K562 (cell line): ENCODE data around the gene LMO7. TPM values are rescaled to one million over a fixed set of nuclear protein-coding genes. Genes with fewer than 3 reads are reported as not detected.

Experiments used
- ATAC-seq: fragments of 200-7000 bp; cut with Tn5 transposase; 3 replicates; pipeline ENCODE4 v1.9.1; 2020; ENCODE audit warnings: moderate library complexity
- BruUV-seq: library from RNA; stranded (reverse); fragments of 400-500 nt; replicated peaks from 2 replicates; lab custom pipeline; 2021; lab: Mats Ljungman, UMichigan
- CTCF ChIA-PET: fragments of 300-600 bp; formaldehyde crosslinking; extraction: SDS; loops from one replicate; lab custom pipeline; 2021; ENCODE audit warnings: low intra/inter-chr PET ratio; lab: Yijun Ruan, JAX
- POLR2A ChIA-PET: fragments of 300-600, 350-650 bp; sonication (Branson Sonifier 250); formaldehyde crosslinking; extraction: SDS; loops from one replicate; lab custom pipeline; 2021; ENCODE audit warnings: antibody characterized with exemption, inconsistent platforms; lab: Yijun Ruan, JAX
- DNase-seq, 4 experiments: peaks; one replicate each; pipeline versions ENCODE4 v3.0.0 to v3.0.0-alpha.2; 2011 to 2018; ENCODE audit warnings: low spot score in 3 of 4, mixed read lengths in 3 of 4; ENCODE audit errors: extremely low read depth in 1 of 4
- FAIRE-seq: peaks from 2 replicates; lab custom pipeline; 2011; peaks lifted over from hg19 to GRCh38; lab: Jason Lieb, UNC
- H2AFZ ChIP-seq: 2 replicates; pipeline ENCODE4 v1.6.0; 2011; ENCODE audit warnings: low read depth, low read length, control low read depth, inconsistent platforms
- H3K27ac ChIP-seq: fragments of 200-600 bp; 3 replicates; pipeline ENCODE4 v1.8.0; 2011; ENCODE audit warnings: low read depth, mild to moderate bottlenecking, control low read depth, inconsistent platforms, low read length, moderate library complexity, mixed read lengths; ENCODE audit errors: extremely low read depth
- H3K27me3 ChIP-seq, 2 experiments: fragments of 300-600 bp in 1 of 2; 2 replicates in 1 of 2; 3 replicates in 1 of 2; pipeline versions ENCODE4 v1.6.0 to v1.8.0; 2011; ENCODE audit warnings: inconsistent platforms in 2 of 2, low read length in 2 of 2, mild to moderate bottlenecking in 1 of 2, mixed read lengths in 1 of 2, moderate library complexity in 1 of 2; ENCODE audit not compliant: control insufficient read depth in 2 of 2, insufficient read depth in 2 of 2
- H3K36me3 ChIP-seq: fragments of 300-600 bp; 3 replicates; pipeline ENCODE4 v1.8.0; 2011; ENCODE audit warnings: mild to moderate bottlenecking, low read length, inconsistent platforms; ENCODE audit not compliant: control insufficient read depth, insufficient read depth
- H3K4me1 ChIP-seq, 2 experiments: fragments of 200-600 bp in 1 of 2; replicated peaks in 1 of 2; 2 replicates in 1 of 2; 3 replicates in 1 of 2; pipeline versions ENCODE4 v1.5.1 to v1.8.0; 2011; ENCODE audit warnings: inconsistent platforms in 2 of 2, low read length in 2 of 2, mild to moderate bottlenecking in 1 of 2, mixed read lengths in 1 of 2, moderate library complexity in 1 of 2; ENCODE audit not compliant: control insufficient read depth in 2 of 2, insufficient read depth in 2 of 2
- H3K4me2 ChIP-seq: 2 replicates; pipeline ENCODE4 v1.6.1; 2011; ENCODE audit warnings: low read length, control low read depth, inconsistent platforms, mixed read lengths; ENCODE audit not compliant: insufficient read depth
- H3K4me3 ChIP-seq: fragments of 200-600 bp; sonication (generic), shearing (Covaris generic); 2 replicates; pipeline ENCODE4 v1.5.1; 2016; ENCODE audit warnings: control low read depth, inconsistent platforms
- H3K79me2 ChIP-seq: fragments of 200-600 bp; 3 replicates; pipeline ENCODE4 v1.8.0; 2011; ENCODE audit warnings: low read length, inconsistent platforms; ENCODE audit not compliant: control insufficient read depth, insufficient read depth
- H3K9ac ChIP-seq, 2 experiments: 2 replicates each; pipeline versions ENCODE4 v1.6.0 to v1.6.1; 2011; ENCODE audit warnings: low read depth in 2 of 2, low read length in 2 of 2, control low read depth in 1 of 2, inconsistent platforms in 1 of 2, mild to moderate bottlenecking in 1 of 2, mixed read lengths in 1 of 2; ENCODE audit not compliant: insufficient read depth in 1 of 2
- H3K9me1 ChIP-seq: one replicate; pipeline ENCODE4 v1.6.0; 2011; ENCODE audit warnings: inconsistent platforms, mild to moderate bottlenecking, low read length, moderate library complexity; ENCODE audit not compliant: control insufficient read depth, insufficient read depth
- H3K9me3 ChIP-seq: replicated peaks from 2 replicates; pipeline ENCODE4 v1.5.1; 2011; ENCODE audit warnings: low read depth, low read length, inconsistent platforms; ENCODE audit not compliant: control insufficient read depth, insufficient read depth
- H4K20me1 ChIP-seq: replicated peaks from 2 replicates; pipeline ENCODE4 v1.6.1; 2011; ENCODE audit warnings: low read length, inconsistent platforms, mixed read lengths; ENCODE audit not compliant: control insufficient read depth, insufficient read depth
- DNMT1 ChIP-seq: fragments of 450-650 bp; IDR thresholded peaks from 2 replicates; pipeline ENCODE4 v1.6.1; 2016; ENCODE audit warnings: antibody characterized with exemption, mild to moderate bottlenecking
- OTX1 ChIP-seq: fragments of 450-650 bp; formaldehyde crosslinking; IDR thresholded peaks from 2 replicates; pipeline ENCODE4 v1.4.0; 2022; ENCODE audit warnings: mild to moderate bottlenecking
- RB1 ChIP-seq: fragments of 450-650 bp; IDR thresholded peaks from 2 replicates; pipeline ENCODE4 v1.6.1; 2017; ENCODE audit warnings: low read depth, mild to moderate bottlenecking
- RCOR1 ChIP-seq, 2 experiments: IDR thresholded peaks; 2 replicates each; pipeline ENCODE4 v1.6.1; 2012; ENCODE audit warnings: low read depth in 2 of 2, low read length in 2 of 2, borderline replicate concordance in 1 of 2, improper control_type of control experiment in 1 of 2
- TRIM28 ChIP-seq: fragments of 450-650 bp; IDR thresholded peaks from 2 replicates; pipeline ENCODE4 v1.6.1; 2017
- ZBTB17 ChIP-seq: fragments of 450-650 bp; formaldehyde crosslinking; IDR thresholded peaks from 2 replicates; pipeline ENCODE4 v1.4.0; 2020; ENCODE audit warnings: mild to moderate bottlenecking
- ZNF23 ChIP-seq: fragments of 250-450 bp; sonication (Bioruptor Pico); IDR thresholded peaks from 2 replicates; pipeline ENCODE4 v1.4.0; 2020; ENCODE audit warnings: mild to moderate bottlenecking
- ZNF778 ChIP-seq: fragments of 450-650 bp; formaldehyde crosslinking; IDR thresholded peaks from 2 replicates; pipeline ENCODE4 v1.4.0; 2020; ENCODE audit warnings: mild to moderate bottlenecking, moderate library complexity
- WGBS: fragments of 100-300 bp; shearing (Covaris generic); methylation state at CpG from one replicate; pipeline ENCODE4 v1.1.6; 2016; ENCODE audit warnings: low coverage, mixed read lengths; ENCODE audit not compliant: insufficient coverage; ENCODE audit errors: missing lambda C conversion rate; 5-methylcytosine and 5-hydroxymethylcytosine counted together
- in situ Hi-C: fragments of 300-500 bp; cut with MboI; formaldehyde crosslinking; loops from 4 replicates; pipeline ENCODE4 v1.15.0; 2018; ENCODE audit warnings: inconsistent platforms, mixed read lengths
- intact Hi-C: fragments of 100-400 bp; cut with micrococcal nuclease; formaldehyde crosslinking; loops from 2 replicates; pipeline ENCODE4 v1.14.2; 2022
- polyA plus RNA-seq, 8 experiments: library from polyadenylated mRNA; depleted of rRNA in 4 of 8; stranded (reverse) in 5 of 8; unstranded in 3 of 8; fragments of >200 nt; fragmentation: Nextera tagmentation in 2 of 8; fragmentation: Illumina TruSeq in 1 of 8; extraction: Ambion mirVana in 2 of 8; extraction: Trizol in 1 of 8; gene quantifications; 2 replicates each; pipeline versions ENCODE4 v1.2.1 to v1.2.3, GENCODE V29; 2011 to 2014; ENCODE audit warnings: inconsistent platforms in 1 of 8, missing spikeins in 1 of 8
- total RNA-seq, 7 experiments: library from RNA; depleted of rRNA in 6 of 7; stranded (reverse); fragments of >200 nt in 6 of 7; fragmentation: Illumina TruSeq in 2 of 7; extraction: Trizol in 2 of 7; gene quantifications; 2 replicates each; pipeline versions ENCODE4 v1.2.1 to v1.2.3, GENCODE V29; 2011 to 2021; ENCODE audit warnings: low replicate concordance in 1 of 7
- TF ChIP-seq, protein P1 (sequence below): fragments of 450-650 bp; formaldehyde crosslinking; IDR thresholded peaks from 2 replicates; pipeline ENCODE4 v1.4.0; 2020; ENCODE audit warnings: mild to moderate bottlenecking, moderate library complexity

LMO7 gene
- total and polyA plus RNA-seq, 9 of the 15 experiments (the other 6 are each of a cell fraction or from before 2014, with no cell fraction given), result 0.42 to 4.3 (median 1.7) TPM

DNA sequence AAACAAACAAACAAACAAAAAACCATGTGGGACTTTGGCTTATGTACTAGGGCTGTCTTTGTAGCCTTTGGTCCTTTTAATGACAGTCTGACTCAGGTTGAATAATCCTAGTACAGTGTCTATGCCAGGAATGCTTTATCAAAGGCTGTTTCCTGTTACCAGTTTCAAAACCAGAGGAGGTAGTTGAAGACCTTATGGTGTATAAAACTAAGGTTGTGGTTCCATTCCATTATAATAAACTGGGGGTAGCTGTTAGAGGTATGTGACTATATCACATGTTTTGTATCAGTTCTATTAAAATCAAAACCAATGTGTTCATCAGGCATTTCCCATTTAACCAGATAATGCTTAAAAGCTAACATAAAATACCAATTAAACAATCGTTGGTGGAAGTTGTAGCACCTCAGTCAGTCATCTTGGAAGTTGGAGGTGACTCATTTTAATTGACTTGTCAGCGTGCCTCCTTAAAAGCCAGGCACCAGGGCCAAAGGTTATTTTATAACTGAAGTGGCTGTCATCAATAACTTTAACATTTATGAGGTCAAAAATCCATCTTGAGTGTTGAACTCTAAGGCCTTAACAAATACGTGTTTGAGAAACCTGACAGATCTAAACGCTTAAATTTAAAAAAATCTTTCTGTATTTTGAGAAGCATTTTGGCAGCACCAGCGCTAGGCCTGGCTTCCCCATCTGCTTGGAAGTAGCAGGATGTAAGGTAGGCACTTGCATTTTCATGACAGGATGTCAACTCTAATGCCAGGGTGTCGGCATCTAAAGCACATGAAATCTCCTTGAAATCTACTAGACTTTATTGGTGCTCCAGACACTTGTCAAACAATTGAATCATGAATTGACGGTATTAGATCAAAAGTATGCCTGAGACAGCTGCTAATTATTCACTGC, 162.5 kb downstream of the LMO7 start:
- Histone ChIP-seq H3K27me3 (no peaks in the 10 kb centered on the region), H4K20me1 (no peaks in the 10 kb centered on the region), H2AFZ (no peak overlapping the region), H3K4me2 (no peak overlapping the region), H3K36me3 (no peaks in the 10 kb centered on the region), H3K9me1 (no peaks in the 10 kb centered on the region), H3K4me1 (no peaks in the 10 kb centered on the region), H3K9ac (no peak overlapping the region), H3K79me2 (no peaks in the 10 kb centered on the region), H3K9me3 (no peaks in the 10 kb centered on the region), H3K4me3 (no peak overlapping the region), H3K27ac (no peak overlapping the region)
- TF ChIP-seq, protein P1, sequence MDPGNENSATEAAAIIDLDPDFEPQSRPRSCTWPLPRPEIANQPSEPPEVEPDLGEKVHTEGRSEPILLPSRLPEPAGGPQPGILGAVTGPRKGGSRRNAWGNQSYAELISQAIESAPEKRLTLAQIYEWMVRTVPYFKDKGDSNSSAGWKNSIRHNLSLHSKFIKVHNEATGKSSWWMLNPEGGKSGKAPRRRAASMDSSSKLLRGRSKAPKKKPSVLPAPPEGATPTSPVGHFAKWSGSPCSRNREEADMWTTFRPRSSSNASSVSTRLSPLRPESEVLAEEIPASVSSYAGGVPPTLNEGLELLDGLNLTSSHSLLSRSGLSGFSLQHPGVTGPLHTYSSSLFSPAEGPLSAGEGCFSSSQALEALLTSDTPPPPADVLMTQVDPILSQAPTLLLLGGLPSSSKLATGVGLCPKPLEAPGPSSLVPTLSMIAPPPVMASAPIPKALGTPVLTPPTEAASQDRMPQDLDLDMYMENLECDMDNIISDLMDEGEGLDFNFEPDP (CRISPR knock-in tag), result no peak
- TF ChIP-seq ZBTB17 (CRISPR knock-in tag), result no peak
- TF ChIP-seq ZNF23 (CRISPR knock-in tag), result no peak
- no peak for TF ChIP-seq DNMT1
- TF ChIP-seq TRIM28, result no peak
- no peak for TF ChIP-seq RB1
- TF ChIP-seq RCOR1 (IDR thresholded peaks at IDR 0.05; ENCODE audit: borderline replicate concordance in 1 of 2, low read depth in 2 of 2, low read length in 2 of 2), result no peak
- no peak for TF ChIP-seq ZNF778 (CRISPR knock-in tag)
- TF ChIP-seq OTX1 (CRISPR knock-in tag), result no peak
- intact Hi-C loops, result no loop called here
- 6% methylated on average over 7 of the region's 7 CpGs for WGBS
- in situ Hi-C loops, result no loop called here
- ATAC-seq (no peak), FAIRE-seq (no peak), DNase-seq (no peak)
- ChIA-PET POLR2A (interaction anchor here (0.6 kb wide), 1 partner anchor 1246 kb away, joined by 5 read pairs; no protein-coding TSS in a partner anchor), CTCF (no interaction called here)
- BruUV-seq, result no TSS peak
